Brain microvascular endothelial cell (primary cell): ENCODE results near the gene CDC42BPG.

Source experiments
- DNase-seq: peaks from one replicate; pipeline ENCODE4 v3.0.0-alpha.2; 2020
- H3K27ac ChIP-seq: fragments of 250-450 bp; sonication (Bioruptor Pico); 2 replicates; pipeline ENCODE4 v1.5.1; 2020; ENCODE audit warnings: mild to moderate bottlenecking, moderate library complexity
- H3K27me3 ChIP-seq: fragments of 250-450 bp; sonication (Bioruptor Pico); replicated peaks from 2 replicates; pipeline ENCODE4 v1.5.1; 2020; ENCODE audit warnings: mild to moderate bottlenecking
- H3K36me3 ChIP-seq: fragments of 250-450 bp; sonication (Bioruptor Pico); replicated peaks from 2 replicates; pipeline ENCODE4 v1.5.1; 2020; ENCODE audit warnings: mild to moderate bottlenecking
- H3K4me3 ChIP-seq: 2 replicates; pipeline ENCODE4 v1.5.1; 2011; ENCODE audit warnings: low read depth, mild to moderate bottlenecking, control low read depth, low read length, moderate library complexity
- CTCF ChIP-seq: IDR thresholded peaks from 2 replicates; pipeline ENCODE4 v1.5.1; 2011; ENCODE audit warnings: low read depth, mild to moderate bottlenecking, moderate library complexity, low read length, control low read depth, inconsistent platforms; ENCODE audit errors: missing control alignments
- in situ Hi-C: cut with HindIII; loops from 2 replicates; pipeline ENCODE4 v1.10.0; 2017; ENCODE audit warnings: low sequenced_read_pairs, low pct_ligation_motif_present

CDC42BPG gene

GRCh38 chr11:64839887-64840782, 4.3 kb downstream of the CDC42BPG start:
- in situ Hi-C loops = no loop called here
- TF ChIP-seq CTCF = no peak
- Histone ChIP-seq H3K27ac (no peak overlapping the region), H3K36me3 (no peaks in the 10 kb centered on the region), H3K4me3 (no peak overlapping the region), H3K27me3 (no peaks in the 10 kb centered on the region)
- no peak for DNase-seq

GRCh38 chr11:64839335-64839734, 5.1 kb downstream of the CDC42BPG start:
- Histone ChIP-seq H3K27ac (no peak overlapping the region), H3K27me3 (no peaks in the 10 kb centered on the region), H3K36me3 (no peaks in the 10 kb centered on the region), H3K4me3 (no peak overlapping the region)
- TF ChIP-seq CTCF = no peak
- DNase-seq = no peak
- in situ Hi-C loops = no loop called here

GRCh38 chr11:64838600-64839334, 5.7 kb downstream of the CDC42BPG start:
- in situ Hi-C loops = no loop called here
- H3K27me3 ChIP-seq = no peaks in the 10 kb centered on the region
- DNase-seq = no peak
- no peak overlapping the region for H3K27ac ChIP-seq
- no peaks in the 10 kb centered on the region for H3K36me3 ChIP-seq
- no peak overlapping the region for H3K4me3 ChIP-seq
- TF ChIP-seq CTCF = no peak

- Histone ChIP-seq H3K27ac (no peak overlapping the region), H3K27me3 (no peaks in the 10 kb centered on the region), H3K36me3 (no peaks in the 10 kb centered on the region), H3K4me3 (no peak overlapping the region)
- TF ChIP-seq CTCF = no peak
- in situ Hi-C loops = no loop called here
- no peak for DNase-seq
These were observed 6.5 kb downstream of the CDC42BPG start for GRCh38 chr11:64837887-64838351.

GRCh38 chr11:64836448-64837072, 7.9 kb downstream of the CDC42BPG start:
- in situ Hi-C loops = no loop called here
- DNase-seq = no peak
- Histone ChIP-seq H3K36me3 (no peaks in the 10 kb centered on the region), H3K27me3 (no peaks in the 10 kb centered on the region), H3K27ac (no peak overlapping the region), H3K4me3 (no peak overlapping the region)
- TF ChIP-seq CTCF = no peak
